Esophagus muscularis mucosa (tissue), 4 donors: ENCODE data around the gene CCDC34. TPM values are rescaled to one million over a fixed set of nuclear protein-coding genes. Genes with fewer than 3 reads are reported as not detected.

Experiments used
- DNase-seq: peaks from one replicate; pipeline ENCODE4 v3.0.0-alpha.2; 2017; ENCODE audit errors: extremely low spot score
- H3K27ac ChIP-seq, 4 donors: fragments of 200-600 bp; sonication (generic); replicated peaks in 1 of 4; 1 replicate in 3 of 4; 2 replicates in 1 of 4; pipeline ENCODE4 v1.5.1; 2016 to 2019; ENCODE audit warnings: mild to moderate bottlenecking in 1 of 4
- H3K27me3 ChIP-seq, 4 donors: fragments of 200-600 bp; sonication (generic); one replicate each; pipeline versions ENCODE4 v1.5.1 to v1.6.0; 2016 to 2019
- H3K36me3 ChIP-seq, 4 donors: fragments of 200-600 bp; sonication (generic); one replicate each; pipeline ENCODE4 v1.5.1; 2016 to 2019
- H3K4me1 ChIP-seq, 4 donors: fragments of 200-600 bp; sonication (generic); one replicate each; pipeline ENCODE4 v1.5.1; 2016 to 2019
- H3K4me3 ChIP-seq, 4 donors: fragments of 200-600 bp; sonication (generic); 1 replicate in 2 of 4; 2 replicates in 2 of 4; pipeline ENCODE4 v1.5.1; 2016 to 2019; ENCODE audit warnings: mild to moderate bottlenecking in 4 of 4, moderate library complexity in 1 of 4
- H3K9me3 ChIP-seq, 4 donors: fragments of 200-600 bp; sonication (generic); 1 replicate in 3 of 4; 2 replicates in 1 of 4; pipeline ENCODE4 v1.5.1; 2016 to 2019
- CTCF ChIP-seq, 3 experiments: fragments of 200-600 bp in 2 of 3; fragments of 450-650 bp in 1 of 3; sonication (generic) in 2 of 3; IDR thresholded peaks; one replicate each; pipeline ENCODE4 v1.5.1; 2017 to 2019; ENCODE audit warnings: antibody characterized with exemption in 3 of 3, mild to moderate bottlenecking in 2 of 3, moderate library complexity in 1 of 3
- EP300 ChIP-seq: sonication (generic); formaldehyde crosslinking; IDR thresholded peaks from one replicate; pipeline ENCODE4 v1.6.1; 2017; ENCODE audit warnings: antibody characterized with exemption
- POLR2A ChIP-seq: fragments of 450-650 bp; IDR thresholded peaks from one replicate; pipeline ENCODE4 v1.6.1; 2017; ENCODE audit warnings: antibody characterized with exemption, moderate library complexity, mild to moderate bottlenecking, low read depth
- POLR2AphosphoS5 ChIP-seq, 2 donors: sonication (generic); formaldehyde crosslinking; IDR thresholded peaks; one replicate each; pipeline ENCODE4 v1.6.1; 2017; ENCODE audit warnings: antibody characterized with exemption in 2 of 2
- WGBS: methylation state at CpG from one replicate; pipeline ENCODE4 v1.1.5; 2018; 5-methylcytosine and 5-hydroxymethylcytosine counted together
- intact Hi-C: fragments of 100-400 bp; cut with DNase I; formaldehyde crosslinking; loops from one replicate; pipeline ENCODE4 v1.15.1; 2023
- total RNA-seq, 4 donors: library from RNA; depleted of rRNA; stranded (reverse); fragments of >200 nt; gene quantifications; one replicate each; pipeline versions ENCODE4 v1.1.0 to v1.2.1, GENCODE V29; 2016

CCDC34 gene
- total RNA-seq, 4 donors from 2014 or later: 0.83 to 1.5 (median 1.2) TPM

DNA sequence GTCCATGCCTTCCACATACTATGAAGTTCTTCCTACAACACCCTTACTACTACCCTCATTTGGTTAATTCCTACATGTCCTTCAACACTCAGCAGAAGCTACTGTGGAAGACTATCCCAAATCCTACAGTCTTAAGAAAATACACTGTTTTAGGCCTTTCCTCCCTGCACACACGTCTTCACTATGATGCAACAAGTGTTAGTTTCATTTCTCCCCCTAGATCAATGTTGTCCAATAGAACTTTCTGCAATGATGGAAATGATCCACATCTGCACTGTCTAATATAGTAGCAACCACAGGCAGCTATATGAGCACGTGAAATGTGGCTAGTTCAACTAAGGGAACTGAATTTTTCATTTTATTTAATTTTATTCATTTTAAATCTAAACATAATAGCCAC, 46.7 kb upstream of the CCDC34 start:
- Histone ChIP-seq H3K4me1 (peaks cover 0 to 14% (median 3%) of the 10 kb centered on the region in 4 donors), H3K36me3 (no peaks in the 10 kb centered on the region), H3K27me3 (no peaks in the 10 kb centered on the region), H3K27ac (no peak overlapping the region), H3K4me3 (no peak overlapping the region), H3K9me3 (no peaks in the 10 kb centered on the region)
- DNase-seq: no peak
- TF ChIP-seq CTCF (IDR thresholded peaks at IDR 0.05): no peak
- no peak for TF ChIP-seq POLR2A
- no peak for TF ChIP-seq EP300
- TF ChIP-seq POLR2AphosphoS5 (IDR thresholded peaks at IDR 0.05): no peak
- WGBS: 75% methylated on average over 2 of the region's 2 CpGs
- intact Hi-C loops: no loop called here

- Histone ChIP-seq H3K27ac (no peak overlapping the region), H3K27me3 (no peaks in the 10 kb centered on the region), H3K36me3 (no peaks in the 10 kb centered on the region), H3K4me1 (peaks cover 0 to 14% (median 3%) of the 10 kb centered on the region in 4 donors), H3K4me3 (no peak overlapping the region), H3K9me3 (no peaks in the 10 kb centered on the region)
- intact Hi-C loops: no loop called here
- TF ChIP-seq POLR2A (no peak), EP300 (no peak), CTCF (IDR thresholded peaks at IDR 0.05) (no peak), POLR2AphosphoS5 (IDR thresholded peaks at IDR 0.05) (no peak)
- no peak for DNase-seq
Measured at GRCh38 chr11:27409049-27409448, 46.0 kb upstream of the CCDC34 start.

GRCh38 chr11:27408246-27408800, 45.3 kb upstream of the CCDC34 start:
- no peak overlapping the region for H3K27ac ChIP-seq
- no peaks in the 10 kb centered on the region for H3K27me3 ChIP-seq
- no peak overlapping the region for H3K4me3 ChIP-seq
- no peaks in the 10 kb centered on the region for H3K36me3 ChIP-seq
- intact Hi-C loops: no loop called here
- 80% methylated on average over 2 of the region's 2 CpGs for WGBS
- TF ChIP-seq EP300 (no peak), POLR2AphosphoS5 (IDR thresholded peaks at IDR 0.05) (no peak), POLR2A (no peak), CTCF (IDR thresholded peaks at IDR 0.05) (no peak)
- no peak for DNase-seq
- peaks cover 0 to 14% (median 3%) of the 10 kb centered on the region in 4 donors for H3K4me1 ChIP-seq
- no peaks in the 10 kb centered on the region for H3K9me3 ChIP-seq

- 83% methylated on average over 3 of the region's 3 CpGs for WGBS
- Histone ChIP-seq H3K9me3 (no peaks in the 10 kb centered on the region), H3K36me3 (no peaks in the 10 kb centered on the region), H3K4me3 (no peak overlapping the region), H3K4me1 (peaks cover 0 to 14% (median 3%) of the 10 kb centered on the region in 4 donors), H3K27ac (no peak overlapping the region), H3K27me3 (no peaks in the 10 kb centered on the region)
- intact Hi-C loops: no loop called here
- DNase-seq: no peak
- TF ChIP-seq EP300 (no peak), POLR2A (no peak), POLR2AphosphoS5 (IDR thresholded peaks at IDR 0.05) (no peak), CTCF (IDR thresholded peaks at IDR 0.05) (no peak)
Measured at GRCh38 chr11:27406498-27407354, 43.7 kb upstream of the CCDC34 start.
